KMS-11 (cell line): Measurements from ENCODE around the gene GABBR2.

Experiments
- H2AFZ ChIP-seq: fragments of 200-600 bp; sonication (generic); 2 replicates; pipeline ENCODE4 v1.6.1; 2016; ENCODE audit warnings: antibody characterized with exemption, mixed run types, low read depth
- H3K27ac ChIP-seq: fragments of 200-600 bp; sonication (generic); 2 replicates; pipeline ENCODE4 v1.6.1; 2016; ENCODE audit warnings: mild to moderate bottlenecking, mixed run types
- H3K27me3 ChIP-seq: fragments of 200-600 bp; sonication (generic); 2 replicates; pipeline ENCODE4 v1.6.1; 2017; ENCODE audit warnings: mild to moderate bottlenecking, low read depth, mixed run types, moderate library complexity; ENCODE audit not compliant: insufficient read depth
- H3K36me3 ChIP-seq: fragments of 200-600 bp; sonication (generic); 2 replicates; pipeline ENCODE4 v1.6.1; 2017; ENCODE audit warnings: mild to moderate bottlenecking, mixed run types; ENCODE audit not compliant: insufficient read depth
- H3K4me1 ChIP-seq: fragments of 200-600 bp; sonication (generic); 2 replicates; pipeline ENCODE4 v1.6.1; 2016; ENCODE audit warnings: mild to moderate bottlenecking, low read depth, mixed run types; ENCODE audit not compliant: poor library complexity, severe bottlenecking
- H3K4me2 ChIP-seq: fragments of 200-600 bp; sonication (generic); 2 replicates; pipeline ENCODE4 v1.7.0; 2016; ENCODE audit warnings: mild to moderate bottlenecking, mixed run types
- H3K4me3 ChIP-seq: fragments of 200-600 bp; sonication (generic); IDR thresholded peaks from 2 replicates; pipeline ENCODE4 v1.6.1; 2017; ENCODE audit warnings: low read depth, low read length, mixed read lengths; ENCODE audit not compliant: insufficient read depth
- H3K79me2 ChIP-seq: fragments of 200-600 bp; sonication (generic); 2 replicates; pipeline ENCODE4 v1.6.1; 2016; ENCODE audit warnings: low read depth, mixed run types; ENCODE audit not compliant: insufficient read depth
- H3K9ac ChIP-seq: fragments of 200-600 bp; sonication (generic); 2 replicates; pipeline ENCODE4 v1.6.1; 2016; ENCODE audit warnings: mild to moderate bottlenecking, mixed run types
- H4K20me1 ChIP-seq: fragments of 200-600 bp; sonication (generic); 2 replicates; pipeline ENCODE4 v1.6.1; 2016; ENCODE audit warnings: mild to moderate bottlenecking, mixed run types; ENCODE audit not compliant: insufficient read depth
- CTCF ChIP-seq: fragments of 200-600 bp; sonication (generic); conservative IDR thresholded peaks from 2 replicates; pipeline ENCODE4 v1.6.1; 2017; ENCODE audit warnings: low read depth, mild to moderate bottlenecking, antibody characterized with exemption, low read length, moderate library complexity, mixed read lengths

The GABBR2 gene

GRCh38 chr9:98605116-98605515, 103.6 kb downstream of the GABBR2 start:
- H3K9ac ChIP-seq: no peak overlapping the region
- H4K20me1 ChIP-seq: no peaks in the 10 kb centered on the region
- no peak overlapping the region for H3K27ac ChIP-seq
- H3K36me3 ChIP-seq: no peaks in the 10 kb centered on the region
- H3K4me2 ChIP-seq: no peak overlapping the region
- TF ChIP-seq CTCF: no peak
- no peaks in the 10 kb centered on the region for H3K27me3 ChIP-seq
- no peak overlapping the region for H3K4me3 ChIP-seq
- no peak overlapping the region for H2AFZ ChIP-seq
- H3K4me1 ChIP-seq: no peaks in the 10 kb centered on the region
- H3K79me2 ChIP-seq: no peaks in the 10 kb centered on the region

- Histone ChIP-seq H3K4me2 (no peak overlapping the region), H4K20me1 (no peaks in the 10 kb centered on the region), H3K27ac (no peak overlapping the region), H3K9ac (no peak overlapping the region), H3K36me3 (no peaks in the 10 kb centered on the region), H3K27me3 (no peaks in the 10 kb centered on the region), H3K4me3 (no peak overlapping the region), H2AFZ (no peak overlapping the region), H3K79me2 (no peaks in the 10 kb centered on the region), H3K4me1 (no peaks in the 10 kb centered on the region)
- no peak for TF ChIP-seq CTCF
Observed at GRCh38 chr9:98603821-98604383, 104.8 kb downstream of the GABBR2 start.

GRCh38 chr9:98602839-98603500, 105.8 kb downstream of the GABBR2 start:
- Histone ChIP-seq H3K27ac (no peak overlapping the region), H3K4me3 (no peak overlapping the region), H3K79me2 (no peaks in the 10 kb centered on the region), H3K4me2 (no peak overlapping the region), H3K27me3 (no peaks in the 10 kb centered on the region), H4K20me1 (no peaks in the 10 kb centered on the region), H3K36me3 (no peaks in the 10 kb centered on the region), H3K9ac (no peak overlapping the region), H3K4me1 (no peaks in the 10 kb centered on the region), H2AFZ (no peak overlapping the region)
- TF ChIP-seq CTCF: no peak

- H3K4me3 ChIP-seq: no peak overlapping the region
- H2AFZ ChIP-seq: no peak overlapping the region
- no peaks in the 10 kb centered on the region for H3K36me3 ChIP-seq
- H3K9ac ChIP-seq: no peak overlapping the region
- H3K4me1 ChIP-seq: no peaks in the 10 kb centered on the region
- no peaks in the 10 kb centered on the region for H4K20me1 ChIP-seq
- H3K27me3 ChIP-seq: no peaks in the 10 kb centered on the region
- H3K4me2 ChIP-seq: no peak overlapping the region
- no peaks in the 10 kb centered on the region for H3K79me2 ChIP-seq
- TF ChIP-seq CTCF: no peak
- H3K27ac ChIP-seq: no peak overlapping the region
Observed at GRCh38 chr9:98600631-98601030, 108.1 kb downstream of the GABBR2 start.
